IMR-90 (cell line): ENCODE measurements around the gene INTS14.

ENCODE experiments used
- SMC3 ChIP-seq: fragments of 150-350 bp; IDR thresholded peaks from 2 replicates; pipeline ENCODE4 v1.6.1; 2016; ENCODE audit warnings: low read depth, mild to moderate bottlenecking, antibody characterized with exemption, low read length, moderate library complexity
- TF ChIP-seq, protein P1 (sequence below): conservative IDR thresholded peaks from 2 replicates; pipeline ENCODE4 v1.5.1; 2012; ENCODE audit warnings: mild to moderate bottlenecking, low read depth, low read length, improper control_type of control experiment

DNA sequence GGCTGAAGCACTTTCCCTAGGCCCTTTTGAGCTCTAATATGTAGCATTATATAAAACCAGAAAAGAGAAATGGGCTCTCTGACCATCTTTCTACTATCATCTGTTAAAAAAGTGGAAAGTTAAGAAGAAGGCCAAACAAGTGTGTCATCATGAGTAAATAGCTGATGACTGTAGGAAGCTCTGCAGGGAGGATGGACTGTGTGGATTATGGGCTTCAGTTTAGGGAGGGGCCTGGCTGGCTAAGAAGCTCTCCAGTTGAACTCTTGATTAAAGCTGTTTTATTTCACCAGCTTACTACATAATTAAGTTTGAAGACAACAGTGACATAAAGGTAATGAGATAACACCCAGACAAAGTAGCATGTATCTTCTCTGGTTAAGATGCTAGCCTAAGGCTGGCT lies 30.6 kb downstream of the INTS14 start:
- TF ChIP-seq, protein P1, sequence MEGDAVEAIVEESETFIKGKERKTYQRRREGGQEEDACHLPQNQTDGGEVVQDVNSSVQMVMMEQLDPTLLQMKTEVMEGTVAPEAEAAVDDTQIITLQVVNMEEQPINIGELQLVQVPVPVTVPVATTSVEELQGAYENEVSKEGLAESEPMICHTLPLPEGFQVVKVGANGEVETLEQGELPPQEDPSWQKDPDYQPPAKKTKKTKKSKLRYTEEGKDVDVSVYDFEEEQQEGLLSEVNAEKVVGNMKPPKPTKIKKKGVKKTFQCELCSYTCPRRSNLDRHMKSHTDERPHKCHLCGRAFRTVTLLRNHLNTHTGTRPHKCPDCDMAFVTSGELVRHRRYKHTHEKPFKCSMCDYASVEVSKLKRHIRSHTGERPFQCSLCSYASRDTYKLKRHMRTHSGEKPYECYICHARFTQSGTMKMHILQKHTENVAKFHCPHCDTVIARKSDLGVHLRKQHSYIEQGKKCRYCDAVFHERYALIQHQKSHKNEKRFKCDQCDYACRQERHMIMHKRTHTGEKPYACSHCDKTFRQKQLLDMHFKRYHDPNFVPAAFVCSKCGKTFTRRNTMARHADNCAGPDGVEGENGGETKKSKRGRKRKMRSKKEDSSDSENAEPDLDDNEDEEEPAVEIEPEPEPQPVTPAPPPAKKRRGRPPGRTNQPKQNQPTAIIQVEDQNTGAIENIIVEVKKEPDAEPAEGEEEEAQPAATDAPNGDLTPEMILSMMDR, result no peak
- TF ChIP-seq SMC3, result no peak
